Dedifferentiated amniotic fluid mesenchymal stem cell (primary cell): Measurements from ENCODE around the gene C12orf43.
A peak's percentile ranks its signal among the peaks of the same experiment; 100 is the strongest.
"Not testable (repeated sequence)": the region's sequence is repeated elsewhere in the genome, so short reads cannot be mapped to it uniquely, and the experiment has no call there.

Experiments
- DNase-seq: peaks from one replicate; pipeline ENCODE4 v3.0.0-alpha.2; 2016; ENCODE audit errors: extremely low spot score

The C12orf43 gene

GRCh38 chr12:121015825-121016766, at the start of gene C12orf43:
TSS of gene C12orf43 (minus strand) at chr12:121016487. CDS start at chr12:121016474, 13 bp downstream.
- peak; percentile 94 for DNase-seq

- DNase-seq, result no peak
These were observed 49.1 kb upstream of the C12orf43 start for GRCh38 chr12:121065345-121065744.

- not testable (repeated sequence) for DNase-seq
These were observed 48.3 kb upstream of the C12orf43 start for GRCh38 chr12:121064586-121064985.

GRCh38 chr12:121064116-121064515, 47.8 kb upstream of the C12orf43 start:
- DNase-seq, result no peak

- no peak for DNase-seq
These were observed 46.2 kb upstream of the C12orf43 start for GRCh38 chr12:121062391-121063045.

- DNase-seq, result no peak
These were observed 45.5 kb upstream of the C12orf43 start for GRCh38 chr12:121061831-121062230.

- peak; percentile 43 for DNase-seq
These were observed 44.1 kb upstream of the C12orf43 start for GRCh38 chr12:121060149-121061001.

- DNase-seq, result no peak
These were observed 43.0 kb upstream of the C12orf43 start for GRCh38 chr12:121059031-121059898.

- no peak for DNase-seq
These were observed 41.5 kb upstream of the C12orf43 start for GRCh38 chr12:121057794-121058193.

- DNase-seq, result no peak
These were observed 37.4 kb upstream of the C12orf43 start for GRCh38 chr12:121053706-121054105.

GRCh38 chr12:121050725-121051124, 34.4 kb upstream of the C12orf43 start:
- DNase-seq, result no peak

GRCh38 chr12:121048442-121048841, 32.2 kb upstream of the C12orf43 start:
- DNase-seq, result no peak

GRCh38 chr12:121047400-121047799, 31.1 kb upstream of the C12orf43 start:
- not testable (repeated sequence) for DNase-seq

- DNase-seq, result no peak
These were observed 26.8 kb upstream of the C12orf43 start for GRCh38 chr12:121043067-121043466.

GRCh38 chr12:121038861-121039668, 22.8 kb upstream of the C12orf43 start, which contains the start of gene OASL:
TSS of gene OASL (minus strand) at chr12:121039246. CDS start at chr12:121038971, 275 bp downstream.
- no peak for DNase-seq

GRCh38 chr12:121036810-121037326, 20.6 kb upstream of the C12orf43 start:
- DNase-seq, result peak; percentile 20

- no peak for DNase-seq
These were observed 18.5 kb upstream of the C12orf43 start for GRCh38 chr12:121034616-121035305.

GRCh38 chr12:121033625-121034349, 17.5 kb upstream of the C12orf43 start:
- DNase-seq, result peak; percentile 21
